ENCODE data around the gene IFNL4. TPM values are rescaled to one million over a fixed set of nuclear protein-coding genes. Genes with fewer than 3 reads are reported as not detected.

Gene IFNL4
- polyA plus RNA-seq, 3 donors from 2014 or later = 0.45 TPM; not detected in 2

DNA sequence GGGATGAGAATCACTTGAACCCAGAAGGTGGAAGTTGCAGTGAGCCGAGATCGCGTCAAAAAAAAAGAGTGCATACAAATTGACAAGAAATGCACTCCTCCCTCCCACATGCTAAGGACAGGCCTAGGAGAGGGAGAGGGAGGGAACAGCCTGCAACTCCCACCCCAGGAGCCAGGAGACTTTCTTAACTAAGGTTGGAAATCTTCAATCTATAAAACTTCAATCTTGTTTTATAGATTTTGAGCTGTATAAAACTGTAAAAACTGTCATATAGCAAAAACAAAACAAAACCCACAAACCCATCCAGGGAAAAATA lies 43.2 kb downstream of the IFNL4 start:
- no peak overlapping the region for H3K27ac Mint-ChIP-seq
- H3K4me1 Mint-ChIP-seq = no peaks in the 10 kb centered on the region
- no peak for DNase-seq
- H3K36me3 Mint-ChIP-seq = no peaks in the 10 kb centered on the region
- H3K27me3 Mint-ChIP-seq (ENCODE audit: low read depth in 3 of 3) = peaks cover 15 to 25% (median 22%) of the 10 kb centered on the region in 3 donors
- peaks cover 0 to 2% (median 0%) of the 10 kb centered on the region in 6 donors for H3K9me3 Mint-ChIP-seq
- no peak overlapping the region for H3K4me3 Mint-ChIP-seq

DNA sequence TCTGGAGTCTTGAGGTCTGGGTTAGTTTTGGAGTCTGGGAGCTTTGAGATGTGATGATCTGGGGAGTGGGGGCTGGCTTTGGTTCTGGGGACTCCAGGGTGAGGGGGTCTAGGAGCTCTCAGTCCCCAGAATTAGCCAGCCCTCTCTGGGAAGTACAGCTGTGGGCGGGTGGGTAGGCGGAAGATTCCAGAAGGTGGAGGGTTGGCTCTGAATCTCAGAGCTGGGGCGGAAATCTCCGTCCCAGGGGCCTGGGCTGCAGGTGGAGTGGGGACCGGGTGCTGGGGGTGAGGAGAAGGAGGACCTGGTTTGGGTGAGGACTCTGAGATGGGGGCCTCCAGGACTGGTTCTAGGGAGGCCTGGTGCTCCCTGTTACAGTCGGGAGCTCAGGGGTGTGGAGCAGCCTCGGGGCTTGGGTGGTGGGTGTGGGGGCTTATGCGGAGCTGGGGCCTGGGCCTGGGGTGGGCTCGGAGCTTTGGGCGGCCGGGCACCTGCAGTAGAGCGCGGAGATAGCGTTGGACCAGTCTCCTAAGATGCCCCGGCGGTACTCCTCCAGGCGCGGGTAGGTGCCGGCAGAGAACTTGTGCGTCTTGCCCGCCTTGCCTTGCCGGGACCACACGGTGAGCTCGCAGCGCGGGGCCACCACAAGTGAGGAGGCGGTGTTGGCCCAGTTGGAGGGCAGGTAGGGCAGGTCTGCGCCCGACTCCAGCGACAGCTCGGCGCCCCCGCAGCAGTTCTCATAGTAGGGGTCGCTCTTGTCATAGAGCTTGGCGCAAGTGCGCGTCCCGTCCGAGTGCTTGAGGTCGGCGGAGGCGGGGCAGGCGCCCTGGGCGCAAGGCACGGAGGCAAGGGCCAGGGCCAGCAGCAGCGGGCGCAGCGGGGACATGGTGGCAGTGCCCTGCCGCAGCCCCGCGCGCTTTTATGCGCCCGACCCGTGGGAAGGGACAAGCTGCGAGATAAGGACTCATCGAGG lies 45.0 kb downstream of the IFNL4 start, which contains the start of gene SYCN:
Gene SYCN, minus strand, starts transcription at position 892 of the 970 bp plus-strand sequence. Its CDS starts 9 bp downstream, at position 883.
- Mint-ChIP-seq H3K27ac (no peak within 1 kb of the TSS), H3K36me3 (no peaks in the 10 kb centered on the region)

GRCh38 chr19:39202998-39203355 lies 45.7 kb downstream of the IFNL4 start:
- no peaks in the 10 kb centered on the region for H3K4me1 Mint-ChIP-seq
- H3K4me3 Mint-ChIP-seq = no peak overlapping the region
- peaks cover 0 to 3% (median 0%) of the 10 kb centered on the region in 6 donors for H3K9me3 Mint-ChIP-seq
- H3K27me3 Mint-ChIP-seq (ENCODE audit: low read depth in 3 of 3) = peaks cover 15 to 27% (median 26%) of the 10 kb centered on the region in 3 donors
- DNase-seq = no peak
- no peak overlapping the region for H3K27ac Mint-ChIP-seq
- no peaks in the 10 kb centered on the region for H3K36me3 Mint-ChIP-seq

More for the DNA sequence above, 45.0 kb downstream of the IFNL4 start, which contains the start of gene SYCN:
- Mint-ChIP-seq H3K4me1 (no peaks in the 10 kb centered on the region), H3K4me3 (no peak within 1 kb of the TSS), H3K9me3 (peaks cover 0 to 2% (median 0%) of the 10 kb centered on the region in 6 donors), H3K27me3 (ENCODE audit: low read depth in 3 of 3) (peaks cover 15 to 28% (median 26%) of the 10 kb centered on the region in 3 donors)
- DNase-seq = no peak

- Mint-ChIP-seq H3K9me3 (peaks cover 0 to 3% (median 0%) of the 10 kb centered on the region in 6 donors), H3K36me3 (peaks cover 0 to 4% (median 0%) of the 10 kb centered on the region in 3 donors), H3K27ac (no peak overlapping the region), H3K27me3 (ENCODE audit: low read depth in 3 of 3) (peaks cover 18 to 26% (median 21%) of the 10 kb centered on the region in 3 donors), H3K4me1 (peaks cover 7 to 12% of the 10 kb centered on the region in 2 donors), H3K4me3 (peak overlapping the region in 1 of 5 donors; percentile 13)
- no peak for DNase-seq
Observed at GRCh38 chr19:39200803-39201115, 47.9 kb downstream of the IFNL4 start.

DNA sequence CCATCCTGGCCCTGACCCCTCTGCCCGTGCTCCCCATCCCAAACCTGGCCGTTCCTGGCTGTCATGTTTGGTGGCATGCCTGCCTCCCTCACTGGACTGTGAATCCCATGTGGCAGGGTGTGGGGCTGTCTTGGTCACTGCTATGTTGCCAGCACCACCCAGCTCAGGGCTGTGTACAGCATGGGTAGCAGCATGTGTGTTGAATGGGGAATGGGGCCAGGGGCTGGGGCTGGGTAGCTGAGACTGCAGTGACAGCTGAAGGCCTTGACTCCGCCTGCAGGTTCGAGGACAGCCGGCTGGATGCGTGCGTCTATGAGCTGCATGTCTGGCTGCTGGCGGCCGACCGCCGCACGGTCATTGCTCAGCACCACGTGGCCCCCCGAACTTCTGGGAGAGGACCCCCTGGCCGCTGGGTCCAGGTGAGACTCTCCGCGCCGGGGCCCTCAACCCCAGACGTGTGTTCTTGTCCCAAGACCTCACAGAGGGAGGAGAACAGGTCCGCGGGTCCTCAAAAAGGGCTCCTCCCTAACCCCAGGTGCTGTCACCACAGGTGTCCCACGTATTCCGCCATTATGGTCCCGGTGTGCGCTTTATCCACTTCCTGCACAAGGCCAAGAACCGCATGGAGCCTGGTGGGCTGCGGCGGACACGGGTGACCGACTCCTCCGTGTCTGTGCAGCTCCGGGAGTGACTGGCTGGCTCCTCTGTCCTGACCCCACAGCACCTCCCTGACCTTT lies 48.4 kb downstream of the IFNL4 start:
- Mint-ChIP-seq H3K36me3 (peaks cover 0 to 4% (median 0%) of the 10 kb centered on the region in 3 donors), H3K4me3 (no peak overlapping the region), H3K27ac (no peak overlapping the region), H3K4me1 (peaks cover 9 to 16% of the 10 kb centered on the region in 2 donors), H3K9me3 (peaks cover 0 to 3% (median 0%) of the 10 kb centered on the region in 6 donors), H3K27me3 (ENCODE audit: low read depth in 3 of 3) (peaks cover 17 to 26% (median 19%) of the 10 kb centered on the region in 3 donors)
- DNase-seq = no peak

DNA sequence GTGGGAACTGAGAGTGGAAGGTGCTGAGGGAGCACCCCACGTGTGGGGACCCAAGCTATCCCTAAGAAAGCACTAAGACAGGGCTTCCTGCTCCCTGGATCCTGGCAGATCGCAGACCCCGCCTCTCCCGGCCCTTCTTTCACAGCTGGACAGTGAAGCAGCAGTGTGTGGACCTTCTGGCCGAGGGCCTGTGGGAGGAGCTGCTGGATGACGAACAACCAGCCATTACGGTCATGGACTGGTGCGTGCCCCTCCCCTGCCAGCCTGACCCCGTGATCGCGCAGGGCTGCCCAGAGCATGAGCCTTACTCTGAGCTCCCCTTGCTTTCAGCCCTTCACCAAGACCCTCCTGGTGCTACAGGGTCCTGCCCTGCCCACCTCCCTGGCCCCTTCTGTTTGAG lies 49.6 kb downstream of the IFNL4 start:
- Mint-ChIP-seq H3K4me3 (no peak overlapping the region), H3K27me3 (ENCODE audit: low read depth in 3 of 3) (peaks cover 16 to 26% (median 20%) of the 10 kb centered on the region in 3 donors), H3K36me3 (peaks cover 0 to 4% (median 0%) of the 10 kb centered on the region in 3 donors), H3K4me1 (peaks cover 13 to 16% of the 10 kb centered on the region in 2 donors), H3K9me3 (peaks cover 0 to 3% (median 0%) of the 10 kb centered on the region in 6 donors), H3K27ac (no peak overlapping the region)
- DNase-seq = no peak

DNA sequence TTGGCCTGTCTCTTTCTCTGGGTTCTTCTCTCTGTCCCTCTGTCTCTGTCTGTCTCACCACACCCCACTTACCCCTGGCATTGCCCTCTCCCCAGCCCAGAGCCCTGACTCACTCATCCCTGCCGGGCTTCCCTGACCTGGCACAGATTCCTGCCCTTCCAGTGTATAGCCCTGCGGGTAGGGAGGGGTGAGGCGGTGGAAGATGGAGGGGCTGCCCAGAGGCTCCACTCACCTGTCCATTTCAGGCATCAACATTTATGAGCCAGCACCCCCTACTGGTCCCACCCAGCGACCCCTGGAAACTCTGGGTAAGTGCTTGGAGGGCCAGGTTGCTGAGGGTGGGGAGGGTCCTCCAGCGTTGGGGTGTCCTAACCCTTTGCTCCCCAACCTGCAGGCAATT lies 50.8 kb downstream of the IFNL4 start:
- Mint-ChIP-seq H3K36me3 (peaks cover 0 to 4% (median 0%) of the 10 kb centered on the region in 3 donors), H3K9me3 (peaks cover 0 to 3% (median 0%) of the 10 kb centered on the region in 6 donors), H3K27ac (no peak overlapping the region), H3K4me3 (no peak overlapping the region), H3K4me1 (peaks cover 13 to 16% of the 10 kb centered on the region in 2 donors), H3K27me3 (ENCODE audit: low read depth in 3 of 3) (peaks cover 14 to 26% (median 19%) of the 10 kb centered on the region in 3 donors)
- DNase-seq = no peak

DNA sequence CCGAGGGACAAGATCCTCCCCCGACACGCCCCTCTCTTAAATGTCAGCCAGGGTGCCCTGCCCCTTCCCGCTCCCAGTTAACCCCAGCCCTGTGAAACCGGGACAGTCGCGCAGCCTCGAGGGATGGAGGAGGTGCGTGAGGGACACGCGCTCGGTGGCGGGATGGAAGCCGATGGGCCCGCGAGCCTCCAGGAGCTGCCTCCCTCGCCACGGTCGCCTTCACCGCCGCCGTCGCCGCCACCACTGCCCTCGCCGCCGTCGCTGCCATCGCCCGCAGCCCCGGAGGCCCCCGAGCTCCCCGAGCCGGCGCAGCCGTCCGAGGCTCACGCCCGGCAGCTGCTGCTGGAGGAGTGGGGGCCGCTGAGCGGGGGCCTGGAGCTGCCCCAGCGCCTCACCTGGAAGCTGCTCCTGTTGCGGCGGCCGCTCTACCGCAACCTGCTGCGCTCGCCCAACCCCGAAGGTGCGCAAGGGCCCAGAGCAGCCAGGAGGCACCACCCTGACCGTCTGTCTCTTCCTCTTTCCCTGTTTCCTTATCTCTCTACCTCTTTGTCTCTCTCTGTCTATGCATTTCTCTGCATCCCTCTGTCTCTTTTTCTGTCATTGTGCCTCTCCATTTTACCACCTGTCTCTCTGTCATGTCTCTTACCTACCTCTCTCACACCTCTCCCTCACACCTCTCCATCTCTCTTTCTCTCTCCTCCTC lies 51.6 kb downstream of the IFNL4 start, which contains the start of gene NCCRP1:
Gene NCCRP1, plus strand, starts transcription at position 105 of the 703 bp plus-strand sequence. Its CDS starts 19 bp downstream, at position 124.
- Mint-ChIP-seq H3K27ac (no peak within 1 kb of the TSS), H3K4me3 (peak within 1 kb of the TSS; percentile 6 to 81 (median 69)), H3K9me3 (peaks cover 0 to 3% (median 0%) of the 10 kb centered on the region in 6 donors), H3K27me3 (ENCODE audit: low read depth in 3 of 3) (peaks cover 8 to 22% (median 16%) of the 10 kb centered on the region in 3 donors), H3K36me3 (peaks cover 0 to 4% (median 0%) of the 10 kb centered on the region in 3 donors), H3K4me1 (peaks cover 13 to 16% of the 10 kb centered on the region in 2 donors)
- no peak for DNase-seq

- no peak for DNase-seq
- Mint-ChIP-seq H3K36me3 (peaks cover 0 to 4% (median 0%) of the 10 kb centered on the region in 3 donors), H3K4me1 (peaks cover 13 to 16% of the 10 kb centered on the region in 2 donors), H3K27ac (no peak overlapping the region), H3K9me3 (peaks cover 0 to 1% (median 0%) of the 10 kb centered on the region in 6 donors), H3K27me3 (ENCODE audit: low read depth in 3 of 3) (peaks cover 6 to 20% (median 15%) of the 10 kb centered on the region in 3 donors), H3K4me3 (no peak overlapping the region)
Observed at GRCh38 chr19:39196320-39196719, 52.3 kb downstream of the IFNL4 start.

Other genes starting within 250 kb of the IFNL4 start
- gene FBXO27, start 216.3 kb downstream of the IFNL4 start, polyA plus RNA-seq = under 1 TPM in 1 of 3 donors, not detected in 2; 0.48 TPM
- not detected for gene ACP7, start 164.5 kb downstream of the IFNL4 start, polyA plus RNA-seq
- gene PAK4, start 123.1 kb downstream of the IFNL4 start, polyA plus RNA-seq = 1 to 10 TPM in 2 of 3 donors, under 1 TPM in 1; 0.68 to 2.1 (median 1.5) TPM
- not detected for gene NCCRP1, start 51.9 kb downstream of the IFNL4 start, polyA plus RNA-seq
- gene SYCN, start 44.6 kb downstream of the IFNL4 start, polyA plus RNA-seq = not detected
- not detected for gene IFNL3, start 3.9 kb downstream of the IFNL4 start, polyA plus RNA-seq
- not detected for gene IFNL2, start 19.5 kb upstream of the IFNL4 start, polyA plus RNA-seq
- gene IFNL1, start 47.6 kb upstream of the IFNL4 start, polyA plus RNA-seq = 1 to 10 TPM; 2.2 to 4.8 (median 2.3) TPM
- 10 to 100 TPM in 1 of 3 donors, 1 to 10 TPM in 2; 4.8 to 16.0 (median 5.4) TPM for gene LRFN1, start 72.0 kb upstream of the IFNL4 start, polyA plus RNA-seq
- gene GMFG, start 87.2 kb upstream of the IFNL4 start, polyA plus RNA-seq = 1,000 to 10,000 TPM in 2 of 3 donors, 100 to 1,000 TPM in 1; 990 to 1,609 (median 1,254) TPM
- 10 to 100 TPM in 1 of 3 donors, 1 to 10 TPM in 2; 2.9 to 17.8 (median 3.9) TPM for gene SAMD4B, start 93.6 kb upstream of the IFNL4 start, polyA plus RNA-seq
- 10 to 100 TPM; 18.9 to 48.1 (median 31.6) TPM for gene PAF1, start 142.2 kb upstream of the IFNL4 start, polyA plus RNA-seq
- gene MED29, start 142.5 kb upstream of the IFNL4 start, polyA plus RNA-seq = 10 to 100 TPM; 41.6 to 64.7 (median 41.8) TPM
- 100 to 1,000 TPM; 305 to 745 (median 318) TPM for gene ZFP36, start 158.0 kb upstream of the IFNL4 start, polyA plus RNA-seq
- gene PLEKHG2, start 163.8 kb upstream of the IFNL4 start, polyA plus RNA-seq = 1 to 10 TPM in 2 of 3 donors, not detected in 1; 3.7 to 4.3 TPM
- gene RPS16, start 187.1 kb upstream of the IFNL4 start, polyA plus RNA-seq = 1,000 to 10,000 TPM in 1 of 3 donors, 100 to 1,000 TPM in 2; 733 to 1,627 (median 903) TPM
- 100 to 1,000 TPM in 1 of 3 donors, 10 to 100 TPM in 2; 30.5 to 114 (median 67.0) TPM for gene SUPT5H, start 196.7 kb upstream of the IFNL4 start, polyA plus RNA-seq
- 10 to 100 TPM; 50.4 to 65.2 (median 58.6) TPM for gene TIMM50, start 232.0 kb upstream of the IFNL4 start, polyA plus RNA-seq